Upper lobe of left lung (tissue), 4 donors: ENCODE measurements around the gene DSEL.

ENCODE experiments used
- EP300 ChIP-seq, 4 donors: sonication (generic); formaldehyde crosslinking; IDR thresholded peaks; one replicate each; pipeline ENCODE4 v1.5.1; 2017; ENCODE audit warnings: antibody characterized with exemption in 4 of 4, control low read depth in 2 of 4
- POLR2A ChIP-seq, 4 donors: fragments of 450-650 bp; IDR thresholded peaks; one replicate each; pipeline ENCODE4 v1.5.1; 2016 to 2017; ENCODE audit warnings: antibody characterized with exemption in 4 of 4, mild to moderate bottlenecking in 2 of 4
- POLR2AphosphoS5 ChIP-seq, 2 donors: sonication (generic); formaldehyde crosslinking; IDR thresholded peaks; one replicate each; pipeline ENCODE4 v1.5.1; 2017; ENCODE audit warnings: antibody characterized with exemption in 2 of 2
- TF ChIP-seq, protein P1 (sequence below), 6 experiments: fragments of 450-650 bp in 4 of 6; fragments of 200-600 bp in 2 of 6; sonication (generic) in 2 of 6; IDR thresholded peaks; one replicate each; pipeline ENCODE4 v1.5.1; 2016 to 2019; ENCODE audit warnings: antibody characterized with exemption in 6 of 6

DNA sequence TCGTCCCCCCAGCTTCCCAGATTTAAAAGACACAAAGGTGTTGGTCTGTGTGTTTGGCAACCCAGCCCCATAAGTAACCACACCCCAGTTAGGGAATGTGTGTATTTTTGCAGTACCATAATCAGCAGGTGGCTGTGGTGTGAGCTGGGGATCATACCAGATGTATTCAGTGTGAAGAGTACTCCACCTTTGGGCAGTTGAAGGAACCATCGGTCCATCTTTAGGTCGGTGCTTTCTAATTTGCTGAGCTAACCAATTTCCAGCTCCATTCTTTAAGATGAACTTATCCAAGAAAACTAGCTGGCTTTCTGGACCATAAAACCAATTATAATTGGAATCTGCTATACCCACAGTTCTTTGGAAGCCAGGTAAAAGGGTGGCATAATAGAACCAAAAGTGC, 3.2 kb downstream of the DSEL start:
- TF ChIP-seq POLR2A (IDR thresholded peaks at IDR 0.05) (no peak), POLR2AphosphoS5 (IDR thresholded peaks at IDR 0.05) (no peak), EP300 (IDR thresholded peaks at IDR 0.05) (no peak)
- TF ChIP-seq, protein P1, sequence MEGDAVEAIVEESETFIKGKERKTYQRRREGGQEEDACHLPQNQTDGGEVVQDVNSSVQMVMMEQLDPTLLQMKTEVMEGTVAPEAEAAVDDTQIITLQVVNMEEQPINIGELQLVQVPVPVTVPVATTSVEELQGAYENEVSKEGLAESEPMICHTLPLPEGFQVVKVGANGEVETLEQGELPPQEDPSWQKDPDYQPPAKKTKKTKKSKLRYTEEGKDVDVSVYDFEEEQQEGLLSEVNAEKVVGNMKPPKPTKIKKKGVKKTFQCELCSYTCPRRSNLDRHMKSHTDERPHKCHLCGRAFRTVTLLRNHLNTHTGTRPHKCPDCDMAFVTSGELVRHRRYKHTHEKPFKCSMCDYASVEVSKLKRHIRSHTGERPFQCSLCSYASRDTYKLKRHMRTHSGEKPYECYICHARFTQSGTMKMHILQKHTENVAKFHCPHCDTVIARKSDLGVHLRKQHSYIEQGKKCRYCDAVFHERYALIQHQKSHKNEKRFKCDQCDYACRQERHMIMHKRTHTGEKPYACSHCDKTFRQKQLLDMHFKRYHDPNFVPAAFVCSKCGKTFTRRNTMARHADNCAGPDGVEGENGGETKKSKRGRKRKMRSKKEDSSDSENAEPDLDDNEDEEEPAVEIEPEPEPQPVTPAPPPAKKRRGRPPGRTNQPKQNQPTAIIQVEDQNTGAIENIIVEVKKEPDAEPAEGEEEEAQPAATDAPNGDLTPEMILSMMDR (IDR thresholded peaks at IDR 0.05): no peak
